ENCODE measurements around the gene TIAL1.

The TIAL1 gene

DNA sequence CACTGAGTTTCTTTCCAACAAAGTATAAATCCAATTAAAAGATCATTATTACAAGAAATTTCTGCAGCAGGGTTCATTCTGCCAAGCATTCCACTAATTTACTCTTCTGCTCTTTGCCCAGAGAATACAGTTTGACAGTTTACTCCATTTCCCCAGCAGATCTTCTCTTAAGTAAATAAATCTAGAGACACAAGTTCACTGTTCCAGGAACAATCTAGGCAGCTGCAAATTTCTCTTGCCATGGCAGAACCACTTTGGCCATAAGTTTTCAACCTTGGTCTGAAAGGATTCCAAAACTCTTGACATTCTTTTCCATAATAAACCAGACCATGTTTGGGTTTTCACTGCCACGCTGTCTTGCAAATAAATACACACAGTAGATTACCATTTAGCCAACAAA, 65.7 kb downstream of the TIAL1 start:
- no peak for DNase-seq (ENCODE audit: low read depth, low spot score)

- peak; percentile 35 for DNase-seq (ENCODE audit: low read depth, low spot score)
These were observed 68.0 kb downstream of the TIAL1 start for GRCh38 chr10:119528663-119529237.

DNA sequence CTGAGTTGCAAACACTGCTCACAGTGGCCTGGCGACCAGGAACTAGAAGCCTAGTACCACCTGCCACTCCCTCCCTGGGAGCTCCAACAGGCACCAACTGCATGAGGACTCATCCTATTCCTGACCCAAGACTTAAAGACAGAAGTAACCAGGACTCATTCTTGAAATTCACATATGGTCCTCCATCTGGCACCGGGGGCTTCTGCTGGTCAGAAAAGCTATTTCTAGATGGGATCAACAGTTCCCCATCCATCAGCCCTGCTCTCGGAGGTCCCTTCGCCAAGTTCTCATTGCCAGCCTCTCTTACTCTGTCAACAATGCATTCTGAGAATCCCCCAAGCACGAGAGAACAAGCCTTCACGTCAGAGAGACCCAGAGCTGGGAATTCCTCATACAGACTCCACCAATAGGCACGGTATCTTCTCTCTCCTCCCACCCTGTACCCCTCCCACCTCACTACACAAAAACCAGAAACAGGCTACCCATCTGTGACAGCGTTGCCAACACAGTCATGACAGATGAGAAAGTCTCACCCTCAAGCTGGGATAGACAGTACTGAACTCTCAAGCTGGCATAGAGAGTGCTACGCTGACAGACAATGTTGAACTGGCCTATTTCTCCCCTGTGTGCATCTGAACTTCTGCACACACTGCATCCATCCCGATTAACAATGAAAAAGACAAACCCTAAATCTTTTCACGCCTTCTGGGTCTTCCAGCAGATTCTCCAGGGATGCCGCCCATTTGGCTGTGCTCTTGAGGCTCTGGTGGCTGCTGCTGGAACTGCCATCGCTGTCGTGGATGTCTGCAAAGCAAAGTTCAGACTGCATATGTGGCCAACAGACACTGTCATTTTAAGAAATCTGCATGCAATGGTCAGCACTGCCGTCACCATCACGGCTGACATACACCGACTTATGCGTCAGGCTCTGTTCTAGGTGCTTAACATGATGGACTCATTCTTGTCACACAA, 69.9 kb downstream of the TIAL1 start:
- DNase-seq (ENCODE audit: low read depth, low spot score) = no peak

- no peak for DNase-seq (ENCODE audit: low read depth, low spot score)
These were observed 70.6 kb downstream of the TIAL1 start for GRCh38 chr10:119526149-119526548.

DNA sequence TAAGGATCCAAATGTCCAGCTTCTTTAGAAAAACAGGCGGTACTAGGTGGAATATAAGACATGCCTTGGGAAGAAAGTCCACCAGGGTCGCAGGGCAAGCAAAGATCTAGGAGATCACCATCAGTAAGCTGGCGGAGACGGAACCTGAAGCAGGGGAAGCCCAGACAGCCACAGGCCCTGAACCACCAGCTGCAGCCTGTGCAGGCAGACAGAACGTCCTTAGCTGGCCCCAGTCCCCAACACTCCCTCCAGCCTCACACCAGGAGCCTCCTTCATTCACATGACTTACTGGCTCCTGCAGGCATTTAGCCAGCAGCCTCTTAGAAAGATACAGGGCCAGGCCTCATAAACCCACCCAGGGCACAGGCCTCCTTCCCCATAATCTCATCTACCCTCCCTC, 71.6 kb downstream of the TIAL1 start:
- DNase-seq (ENCODE audit: low read depth, low spot score) = no peak

GRCh38 chr10:119524720-119525070, 72.1 kb downstream of the TIAL1 start:
- DNase-seq (ENCODE audit: low read depth, low spot score) = no peak

- DNase-seq (ENCODE audit: low read depth, low spot score) = no peak
These were observed 72.7 kb downstream of the TIAL1 start for GRCh38 chr10:119523895-119524719.
